Measurements from ENCODE around the gene SNX3. TPM values are rescaled to one million over a fixed set of nuclear protein-coding genes. Genes with fewer than 3 reads are reported as not detected.
A peak's percentile ranks its signal among the peaks of the same experiment; 100 is the strongest.

SNX3 gene
- total RNA-seq, 2 experiments from 2014 or later = 72.9 to 88.6 TPM

DNA sequence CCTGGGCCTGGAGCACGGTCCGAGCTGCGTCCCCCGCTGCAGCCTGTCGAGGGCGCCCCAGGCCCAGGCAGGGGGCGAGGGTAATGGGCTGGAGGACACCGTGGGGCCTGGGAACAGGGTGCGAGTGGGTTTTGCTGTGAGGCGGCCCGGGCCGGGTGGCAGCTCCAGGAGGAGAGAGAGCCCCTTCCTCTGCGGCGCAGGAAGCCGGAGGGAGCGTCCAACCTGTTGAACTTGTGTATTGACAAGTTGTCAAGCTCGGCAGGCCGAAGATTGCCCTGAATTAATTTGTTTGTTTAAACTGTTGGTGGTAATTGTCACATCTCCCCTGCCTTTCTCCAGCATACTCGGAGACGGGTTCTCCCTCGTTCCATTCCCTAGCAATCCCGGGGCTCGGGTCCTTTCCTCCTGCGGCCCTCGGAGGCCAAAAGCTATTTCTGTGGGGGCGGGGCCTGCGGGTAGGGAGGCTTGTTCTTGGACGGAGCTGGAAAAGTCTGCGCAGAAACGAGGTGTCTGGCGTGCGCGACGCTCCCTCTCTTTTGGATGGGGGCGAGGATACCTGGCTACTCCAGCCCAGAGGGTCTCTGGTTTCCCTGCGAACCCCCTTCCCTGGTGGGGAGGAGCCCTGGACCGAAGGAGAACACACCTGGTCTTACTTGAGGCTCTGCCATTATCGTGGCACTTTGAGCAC, 85.1 kb downstream of the SNX3 start:
- no peaks in the 10 kb centered on the region for H3K9me2 ChIP-seq (ENCODE audit: insufficient read depth, low read length)
- no peak overlapping the region for H3K27ac ChIP-seq (ENCODE audit: low read depth, low read length, poor library complexity, severe bottlenecking)
- no peaks in the 10 kb centered on the region for H3K9me3 ChIP-seq (ENCODE audit: low read length)
- H3K79me2 ChIP-seq (ENCODE audit: insufficient read depth, low read depth, low read length) = no peaks in the 10 kb centered on the region
- no TSS peak for BruUV-seq (replicated peaks)
- TF ChIP-seq CTCF (conservative IDR thresholded peaks at IDR 0.05; ENCODE audit: low read length) (peak; percentile 62), EZH2phosphoT487 (IDR thresholded peaks at IDR 0.05; ENCODE audit: borderline replicate concordance, low read depth, low read length) (no peak)
- peak; percentile 6 for DNase-seq (ENCODE audit: low spot score)
- H3K4me2 ChIP-seq (ENCODE audit: low read length) = no peak overlapping the region
- POLR2A ChIA-PET = no interaction called here
- no peaks in the 10 kb centered on the region for H3K36me3 ChIP-seq (ENCODE audit: insufficient read depth, low read length)
- H3K4me3 ChIP-seq (ENCODE audit: low read depth, low read length, poor library complexity, severe bottlenecking) = no peak overlapping the region
- intact Hi-C loops (cut with micrococcal nuclease; ENCODE audit: unreplicated experiment) = no loop called here
- peaks cover 9% of the 10 kb centered on the region for H3K4me1 ChIP-seq (ENCODE audit: insufficient read depth, low read length, poor library complexity, severe bottlenecking)
- CTCF ChIA-PET (ENCODE audit: unreplicated experiment) = no interaction called here
- no peak overlapping the region for H2AFZ ChIP-seq (ENCODE audit: low read length)
- H4K20me1 ChIP-seq (ENCODE audit: insufficient read depth, low read length) = no peaks in the 10 kb centered on the region

GRCh38 chr6:108175176-108175591, 85.7 kb downstream of the SNX3 start:
- intact Hi-C loops (cut with micrococcal nuclease; ENCODE audit: unreplicated experiment) = no loop called here
- POLR2A ChIA-PET = no interaction called here
- Histone ChIP-seq H3K79me2 (ENCODE audit: insufficient read depth, low read depth, low read length) (no peaks in the 10 kb centered on the region), H3K4me3 (ENCODE audit: low read depth, low read length, poor library complexity, severe bottlenecking) (no peak overlapping the region), H3K27ac (ENCODE audit: low read depth, low read length, poor library complexity, severe bottlenecking) (no peak overlapping the region), H3K36me3 (ENCODE audit: insufficient read depth, low read length) (no peaks in the 10 kb centered on the region), H3K9me2 (ENCODE audit: insufficient read depth, low read length) (no peaks in the 10 kb centered on the region), H2AFZ (ENCODE audit: low read length) (no peak overlapping the region), H4K20me1 (ENCODE audit: insufficient read depth, low read length) (no peaks in the 10 kb centered on the region), H3K4me1 (ENCODE audit: insufficient read depth, low read length, poor library complexity, severe bottlenecking) (peaks cover 9% of the 10 kb centered on the region), H3K9me3 (ENCODE audit: low read length) (no peaks in the 10 kb centered on the region), H3K4me2 (ENCODE audit: low read length) (no peak overlapping the region)
- TF ChIP-seq CTCF (conservative IDR thresholded peaks at IDR 0.05; ENCODE audit: low read length) (no peak), EZH2phosphoT487 (IDR thresholded peaks at IDR 0.05; ENCODE audit: borderline replicate concordance, low read depth, low read length) (no peak)
- DNase-seq (ENCODE audit: low spot score) = no peak
- CTCF ChIA-PET (ENCODE audit: unreplicated experiment) = no interaction called here
- no TSS peak for BruUV-seq (replicated peaks)

- no peak overlapping the region for H3K4me2 ChIP-seq (ENCODE audit: low read length)
- H3K36me3 ChIP-seq (ENCODE audit: insufficient read depth, low read length) = no peaks in the 10 kb centered on the region
- H3K9me2 ChIP-seq (ENCODE audit: insufficient read depth, low read length) = no peaks in the 10 kb centered on the region
- H2AFZ ChIP-seq (ENCODE audit: low read length) = no peak overlapping the region
- TF ChIP-seq EZH2phosphoT487 (IDR thresholded peaks at IDR 0.05; ENCODE audit: borderline replicate concordance, low read depth, low read length) = no peak
- TF ChIP-seq CTCF (conservative IDR thresholded peaks at IDR 0.05; ENCODE audit: low read length) = no peak
- ChIA-PET CTCF (ENCODE audit: unreplicated experiment) (no interaction called here), POLR2A (no interaction called here)
- no peaks in the 10 kb centered on the region for H3K9me3 ChIP-seq (ENCODE audit: low read length)
- H3K27ac ChIP-seq (ENCODE audit: low read depth, low read length, poor library complexity, severe bottlenecking) = no peak overlapping the region
- no peaks in the 10 kb centered on the region for H3K79me2 ChIP-seq (ENCODE audit: insufficient read depth, low read depth, low read length)
- no TSS peak for BruUV-seq (replicated peaks)
- H3K4me1 ChIP-seq (ENCODE audit: insufficient read depth, low read length, poor library complexity, severe bottlenecking) = peaks cover 7% of the 10 kb centered on the region
- no peak for DNase-seq (ENCODE audit: low spot score)
- H4K20me1 ChIP-seq (ENCODE audit: insufficient read depth, low read length) = no peaks in the 10 kb centered on the region
- H3K4me3 ChIP-seq (ENCODE audit: low read depth, low read length, poor library complexity, severe bottlenecking) = no peak overlapping the region
- intact Hi-C loops (cut with micrococcal nuclease; ENCODE audit: unreplicated experiment) = no loop called here
Observed at GRCh38 chr6:108174371-108175175, 86.3 kb downstream of the SNX3 start.
